Adrenal gland (tissue), 5 donors: ENCODE data around the gene ADAT3.

Experiments
- POLR2A ChIP-seq, 2 donors: fragments of 450-650 bp; IDR thresholded peaks; one replicate each; pipeline ENCODE4 v1.6.1; 2017; ENCODE audit warnings: antibody characterized with exemption in 2 of 2, mild to moderate bottlenecking in 2 of 2, moderate library complexity in 1 of 2
- TF ChIP-seq, protein P1 (sequence below), 6 experiments: fragments of 450-650 bp in 4 of 6; fragments of 200-600 bp in 2 of 6; sonication (generic) in 1 of 6; IDR thresholded peaks; 1 replicate in 5 of 6; 2 replicates in 1 of 6; pipeline versions ENCODE4 v1.5.1 to v1.8.0; 2016 to 2021; ENCODE audit warnings: antibody characterized with exemption in 6 of 6, mild to moderate bottlenecking in 2 of 6, moderate library complexity in 1 of 6
- donor health status: DM: no; HTN: no; CAD: no.

DNA sequence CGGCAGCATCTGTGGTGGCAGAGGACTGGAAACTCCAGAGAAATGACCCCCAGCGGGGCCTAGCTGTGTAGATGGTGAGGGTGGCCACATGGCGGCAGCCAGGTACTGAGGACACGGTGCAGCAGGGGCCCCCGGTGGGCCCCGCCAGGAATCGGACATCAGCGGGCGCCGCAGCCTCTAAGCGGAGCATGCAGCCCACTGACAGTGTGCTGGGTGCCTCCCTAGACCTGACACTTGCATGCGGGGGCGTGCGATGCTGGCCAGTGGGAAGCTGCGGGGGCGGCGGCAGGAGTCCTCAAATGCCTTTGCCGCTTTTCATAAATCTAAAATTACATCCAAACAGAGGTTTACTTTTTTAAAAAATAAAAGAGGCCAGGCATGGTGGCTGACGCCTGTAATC lies 16.1 kb downstream of the ADAT3 start:
- TF ChIP-seq, protein P1, sequence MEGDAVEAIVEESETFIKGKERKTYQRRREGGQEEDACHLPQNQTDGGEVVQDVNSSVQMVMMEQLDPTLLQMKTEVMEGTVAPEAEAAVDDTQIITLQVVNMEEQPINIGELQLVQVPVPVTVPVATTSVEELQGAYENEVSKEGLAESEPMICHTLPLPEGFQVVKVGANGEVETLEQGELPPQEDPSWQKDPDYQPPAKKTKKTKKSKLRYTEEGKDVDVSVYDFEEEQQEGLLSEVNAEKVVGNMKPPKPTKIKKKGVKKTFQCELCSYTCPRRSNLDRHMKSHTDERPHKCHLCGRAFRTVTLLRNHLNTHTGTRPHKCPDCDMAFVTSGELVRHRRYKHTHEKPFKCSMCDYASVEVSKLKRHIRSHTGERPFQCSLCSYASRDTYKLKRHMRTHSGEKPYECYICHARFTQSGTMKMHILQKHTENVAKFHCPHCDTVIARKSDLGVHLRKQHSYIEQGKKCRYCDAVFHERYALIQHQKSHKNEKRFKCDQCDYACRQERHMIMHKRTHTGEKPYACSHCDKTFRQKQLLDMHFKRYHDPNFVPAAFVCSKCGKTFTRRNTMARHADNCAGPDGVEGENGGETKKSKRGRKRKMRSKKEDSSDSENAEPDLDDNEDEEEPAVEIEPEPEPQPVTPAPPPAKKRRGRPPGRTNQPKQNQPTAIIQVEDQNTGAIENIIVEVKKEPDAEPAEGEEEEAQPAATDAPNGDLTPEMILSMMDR (IDR thresholded peaks at IDR 0.05) = no peak
- no peak for TF ChIP-seq POLR2A (IDR thresholded peaks at IDR 0.05)
